Measurements from ENCODE around the gene KRT12. TPM values are rescaled to one million over a fixed set of nuclear protein-coding genes. Genes with fewer than 3 reads are reported as not detected.

The KRT12 gene
- total and polyA plus RNA-seq, 2 donors (not counting 1 experiment from before 2014, with no cell fraction given) = not detected

DNA sequence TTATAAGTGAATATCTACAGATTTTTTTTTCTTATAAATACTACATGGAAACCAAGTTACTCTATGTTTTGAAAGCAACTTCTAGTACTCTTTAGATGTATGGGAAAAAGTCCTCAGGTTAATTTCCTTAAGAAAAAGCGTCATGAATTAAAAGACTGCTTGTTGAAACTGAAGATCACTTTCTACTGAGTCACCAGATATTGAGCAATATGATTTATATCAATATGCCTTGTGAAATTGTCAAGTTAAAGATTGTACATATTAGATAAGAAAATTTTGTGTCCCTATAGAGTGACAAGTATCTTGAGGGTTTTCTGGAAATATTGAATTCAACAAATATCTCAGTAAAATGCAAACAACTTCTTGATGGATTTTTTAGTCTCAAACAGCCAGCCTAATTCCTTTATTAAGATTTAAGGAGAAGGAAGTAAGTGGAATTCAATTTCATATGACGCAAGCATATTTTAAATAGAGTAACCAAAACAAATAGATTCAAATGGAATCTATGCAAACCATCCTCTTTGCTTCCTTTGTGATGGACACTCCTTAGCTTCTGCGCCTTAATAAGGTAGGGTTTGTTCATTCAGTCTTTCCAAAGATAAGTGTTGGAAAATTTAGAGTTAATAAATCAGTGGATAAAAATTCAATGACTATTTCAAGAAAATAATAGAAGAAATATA is 16.6 kb downstream of the KRT12 start:
- Histone ChIP-seq H3K4me3 (replicated peaks in 1 of 4; ENCODE audit: control extremely low read depth in 1 of 4, insufficient read depth in 1 of 4, low read depth in 3 of 4, low read length in 4 of 4) (no peak overlapping the region), H3K9me3 (ENCODE audit: control insufficient read depth, insufficient read depth, low read depth, low read length) (no peaks in the 10 kb centered on the region), H2AFZ (ENCODE audit: low read length) (no peak overlapping the region), H4K20me1 (ENCODE audit: control insufficient read depth, extremely low read depth, insufficient read depth, low read length) (no peaks in the 10 kb centered on the region), H3K9ac (ENCODE audit: insufficient read depth, low read length) (no peak overlapping the region), H3K4me2 (ENCODE audit: extremely low read depth, insufficient read depth, low read length) (no peak overlapping the region), H3K27me3 (ENCODE audit: control insufficient read depth, insufficient read depth, low read length) (no peaks in the 10 kb centered on the region), H3K36me3 (ENCODE audit: control insufficient read depth, insufficient read depth, low read length) (no peaks in the 10 kb centered on the region), H3K79me2 (ENCODE audit: control insufficient read depth, insufficient read depth, low read length) (no peaks in the 10 kb centered on the region), H3K27ac (ENCODE audit: insufficient read depth, low read length) (no peak overlapping the region), H3K4me1 (ENCODE audit: control insufficient read depth, extremely low read depth, insufficient read depth, low read length) (no peaks in the 10 kb centered on the region)
- DNase-seq (ENCODE audit: low read depth in 2 of 2) = peak in 1 of 2 donors; percentile 78
- TF ChIP-seq EZH2 (IDR thresholded peaks at IDR 0.05; ENCODE audit: low read length, missing control alignments) = no peak
- TF ChIP-seq, protein P1, sequence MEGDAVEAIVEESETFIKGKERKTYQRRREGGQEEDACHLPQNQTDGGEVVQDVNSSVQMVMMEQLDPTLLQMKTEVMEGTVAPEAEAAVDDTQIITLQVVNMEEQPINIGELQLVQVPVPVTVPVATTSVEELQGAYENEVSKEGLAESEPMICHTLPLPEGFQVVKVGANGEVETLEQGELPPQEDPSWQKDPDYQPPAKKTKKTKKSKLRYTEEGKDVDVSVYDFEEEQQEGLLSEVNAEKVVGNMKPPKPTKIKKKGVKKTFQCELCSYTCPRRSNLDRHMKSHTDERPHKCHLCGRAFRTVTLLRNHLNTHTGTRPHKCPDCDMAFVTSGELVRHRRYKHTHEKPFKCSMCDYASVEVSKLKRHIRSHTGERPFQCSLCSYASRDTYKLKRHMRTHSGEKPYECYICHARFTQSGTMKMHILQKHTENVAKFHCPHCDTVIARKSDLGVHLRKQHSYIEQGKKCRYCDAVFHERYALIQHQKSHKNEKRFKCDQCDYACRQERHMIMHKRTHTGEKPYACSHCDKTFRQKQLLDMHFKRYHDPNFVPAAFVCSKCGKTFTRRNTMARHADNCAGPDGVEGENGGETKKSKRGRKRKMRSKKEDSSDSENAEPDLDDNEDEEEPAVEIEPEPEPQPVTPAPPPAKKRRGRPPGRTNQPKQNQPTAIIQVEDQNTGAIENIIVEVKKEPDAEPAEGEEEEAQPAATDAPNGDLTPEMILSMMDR (conservative IDR thresholded peaks at IDR 0.05 in 1 of 2, IDR thresholded peaks at IDR 0.05 in 1 of 2; ENCODE audit: low read depth in 1 of 2, low read length in 2 of 2) = no peak

DNA sequence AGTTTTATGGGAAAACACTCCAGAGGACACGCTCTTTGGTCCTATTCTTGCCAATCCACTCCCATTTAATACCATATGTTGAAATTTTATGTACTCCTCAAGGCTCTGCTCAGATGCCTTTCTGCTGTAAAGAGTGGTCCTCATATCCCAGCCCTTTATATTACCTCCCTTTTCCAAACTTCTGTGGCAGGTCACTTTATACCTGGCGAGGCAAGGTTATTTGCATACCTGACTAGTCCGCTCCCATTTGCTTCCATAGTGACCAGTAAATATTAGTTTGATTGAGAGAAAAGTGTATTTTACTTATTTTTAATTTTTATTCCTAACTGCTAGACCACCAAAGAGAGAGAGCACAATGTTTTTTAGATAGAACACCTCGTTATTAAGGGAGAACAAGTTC is 17.3 kb downstream of the KRT12 start:
- no peaks in the 10 kb centered on the region for H4K20me1 ChIP-seq (ENCODE audit: control insufficient read depth, extremely low read depth, insufficient read depth, low read length)
- no peak overlapping the region for H3K9ac ChIP-seq (ENCODE audit: insufficient read depth, low read length)
- H3K4me3 ChIP-seq (replicated peaks in 1 of 4; ENCODE audit: control extremely low read depth in 1 of 4, insufficient read depth in 1 of 4, low read depth in 3 of 4, low read length in 4 of 4) = no peak overlapping the region
- no peaks in the 10 kb centered on the region for H3K27me3 ChIP-seq (ENCODE audit: control insufficient read depth, insufficient read depth, low read length)
- H2AFZ ChIP-seq (ENCODE audit: low read length) = no peak overlapping the region
- no peaks in the 10 kb centered on the region for H3K9me3 ChIP-seq (ENCODE audit: control insufficient read depth, insufficient read depth, low read depth, low read length)
- H3K36me3 ChIP-seq (ENCODE audit: control insufficient read depth, insufficient read depth, low read length) = no peaks in the 10 kb centered on the region
- no peak for DNase-seq (ENCODE audit: low read depth in 2 of 2)
- H3K4me2 ChIP-seq (ENCODE audit: extremely low read depth, insufficient read depth, low read length) = no peak overlapping the region
- no peaks in the 10 kb centered on the region for H3K4me1 ChIP-seq (ENCODE audit: control insufficient read depth, extremely low read depth, insufficient read depth, low read length)
- H3K27ac ChIP-seq (ENCODE audit: insufficient read depth, low read length) = no peak overlapping the region
- TF ChIP-seq, protein P1 (conservative IDR thresholded peaks at IDR 0.05 in 1 of 2, IDR thresholded peaks at IDR 0.05 in 1 of 2; ENCODE audit: low read depth in 1 of 2, low read length in 2 of 2) = no peak
- TF ChIP-seq EZH2 (IDR thresholded peaks at IDR 0.05; ENCODE audit: low read length, missing control alignments) = no peak
- H3K79me2 ChIP-seq (ENCODE audit: control insufficient read depth, insufficient read depth, low read length) = no peaks in the 10 kb centered on the region

DNA sequence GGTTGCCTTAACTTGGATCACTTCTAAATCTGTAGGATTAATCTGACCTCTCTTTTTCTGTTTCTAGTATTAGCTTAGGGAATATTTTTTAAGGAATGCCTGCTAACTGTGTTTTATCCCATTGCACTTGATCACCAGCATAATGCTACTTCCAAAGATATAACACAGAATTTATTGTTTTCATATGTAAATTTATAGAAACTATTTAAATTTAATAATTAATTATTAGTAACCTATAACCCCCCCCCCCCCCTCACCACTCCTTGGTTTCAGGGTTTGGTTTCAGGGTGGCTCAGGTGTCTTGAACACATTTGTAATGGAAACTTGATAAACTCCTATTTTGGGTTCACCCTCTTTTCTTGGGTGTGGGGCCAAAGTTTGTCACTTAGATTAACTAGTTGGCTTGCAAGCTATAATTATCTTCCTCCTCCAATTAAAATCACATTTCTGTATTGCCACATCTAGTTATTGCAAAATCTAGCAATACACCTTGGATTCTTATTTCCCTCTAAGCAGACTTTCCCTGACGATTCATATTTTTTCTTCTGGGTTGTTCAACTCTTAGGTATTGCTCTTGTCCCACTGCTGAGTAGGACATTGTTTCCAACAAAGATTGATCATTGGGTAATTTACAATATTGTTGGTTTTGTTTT is 18.3 kb downstream of the KRT12 start:
- no peaks in the 10 kb centered on the region for H3K27me3 ChIP-seq (ENCODE audit: control insufficient read depth, insufficient read depth, low read length)
- TF ChIP-seq, protein P1 (conservative IDR thresholded peaks at IDR 0.05 in 1 of 2, IDR thresholded peaks at IDR 0.05 in 1 of 2; ENCODE audit: low read depth in 1 of 2, low read length in 2 of 2) = no peak
- TF ChIP-seq EZH2 (IDR thresholded peaks at IDR 0.05; ENCODE audit: low read length, missing control alignments) = no peak

More for the DNA sequence above, 18.3 kb downstream of the KRT12 start:
- no peak overlapping the region for H2AFZ ChIP-seq (ENCODE audit: low read length)
- no peaks in the 10 kb centered on the region for H3K9me3 ChIP-seq (ENCODE audit: control insufficient read depth, insufficient read depth, low read depth, low read length)
- H3K4me3 ChIP-seq (replicated peaks in 1 of 4; ENCODE audit: control extremely low read depth in 1 of 4, insufficient read depth in 1 of 4, low read depth in 3 of 4, low read length in 4 of 4) = no peak overlapping the region
- H4K20me1 ChIP-seq (ENCODE audit: control insufficient read depth, extremely low read depth, insufficient read depth, low read length) = no peaks in the 10 kb centered on the region
- no peak overlapping the region for H3K9ac ChIP-seq (ENCODE audit: insufficient read depth, low read length)
- no peaks in the 10 kb centered on the region for H3K4me1 ChIP-seq (ENCODE audit: control insufficient read depth, extremely low read depth, insufficient read depth, low read length)
- no peaks in the 10 kb centered on the region for H3K36me3 ChIP-seq (ENCODE audit: control insufficient read depth, insufficient read depth, low read length)
- no peaks in the 10 kb centered on the region for H3K79me2 ChIP-seq (ENCODE audit: control insufficient read depth, insufficient read depth, low read length)
- no peak overlapping the region for H3K27ac ChIP-seq (ENCODE audit: insufficient read depth, low read length)
- H3K4me2 ChIP-seq (ENCODE audit: extremely low read depth, insufficient read depth, low read length) = no peak overlapping the region
- no peak for DNase-seq (ENCODE audit: low read depth in 2 of 2)
